ENCODE results near the gene ALOX12B.

GRCh38 chr17:8063761-8064534, 23.6 kb downstream of the ALOX12B start:
- TF ChIP-seq POLR2A (IDR thresholded peaks at IDR 0.05; ENCODE audit: low read length) (no peak), GATA1 (IDR thresholded peaks at IDR 0.05; ENCODE audit: low read depth, low read length) (no peak)

All from erythroblast (primary cell).